ENCODE measurements around the gene ZNF84.

Gene ZNF84

DNA sequence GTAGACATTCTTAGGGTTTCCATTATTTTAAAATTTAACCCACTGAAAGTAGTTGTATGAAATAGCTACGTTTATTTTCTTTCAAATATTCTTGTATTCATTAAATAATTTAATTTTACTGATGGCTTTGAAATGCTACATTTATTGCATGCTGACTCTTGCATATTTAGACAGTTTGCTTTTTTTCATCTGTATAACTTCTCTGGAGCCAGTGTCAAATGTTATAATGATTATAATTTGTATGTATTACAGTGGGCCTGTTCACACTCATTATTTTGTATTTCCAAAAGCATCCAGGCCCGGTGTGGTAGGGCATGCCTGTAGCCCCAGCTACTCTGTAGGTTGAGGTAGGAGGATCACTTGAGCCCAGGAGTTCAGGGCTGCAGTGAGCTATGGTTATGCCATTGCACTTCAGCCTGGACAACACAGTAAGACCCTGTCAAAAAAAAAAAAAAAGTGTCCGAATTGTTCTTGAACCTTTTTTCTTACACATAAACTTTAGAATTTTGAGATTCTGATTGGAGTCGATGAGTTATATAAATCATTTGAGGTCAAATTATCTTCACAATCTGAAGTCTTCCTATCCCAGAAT lies 905 bp downstream of the ZNF84 start:
- Mint-ChIP-seq H3K27ac (peak overlapping the region; percentile 100), H3K4me3 (peak overlapping the region; percentile 91), H3K4me1 (no peaks in the 10 kb centered on the region), H3K27me3 (ENCODE audit: low read depth, poor library complexity) (peaks cover 16% of the 10 kb centered on the region), H3K36me3 (ENCODE audit: low read depth) (peaks cover 63% of the 10 kb centered on the region), H3K9me3 (peaks cover 97% of the 10 kb centered on the region)
- no peak for DNase-seq
- TF ChIP-seq, protein P1, sequence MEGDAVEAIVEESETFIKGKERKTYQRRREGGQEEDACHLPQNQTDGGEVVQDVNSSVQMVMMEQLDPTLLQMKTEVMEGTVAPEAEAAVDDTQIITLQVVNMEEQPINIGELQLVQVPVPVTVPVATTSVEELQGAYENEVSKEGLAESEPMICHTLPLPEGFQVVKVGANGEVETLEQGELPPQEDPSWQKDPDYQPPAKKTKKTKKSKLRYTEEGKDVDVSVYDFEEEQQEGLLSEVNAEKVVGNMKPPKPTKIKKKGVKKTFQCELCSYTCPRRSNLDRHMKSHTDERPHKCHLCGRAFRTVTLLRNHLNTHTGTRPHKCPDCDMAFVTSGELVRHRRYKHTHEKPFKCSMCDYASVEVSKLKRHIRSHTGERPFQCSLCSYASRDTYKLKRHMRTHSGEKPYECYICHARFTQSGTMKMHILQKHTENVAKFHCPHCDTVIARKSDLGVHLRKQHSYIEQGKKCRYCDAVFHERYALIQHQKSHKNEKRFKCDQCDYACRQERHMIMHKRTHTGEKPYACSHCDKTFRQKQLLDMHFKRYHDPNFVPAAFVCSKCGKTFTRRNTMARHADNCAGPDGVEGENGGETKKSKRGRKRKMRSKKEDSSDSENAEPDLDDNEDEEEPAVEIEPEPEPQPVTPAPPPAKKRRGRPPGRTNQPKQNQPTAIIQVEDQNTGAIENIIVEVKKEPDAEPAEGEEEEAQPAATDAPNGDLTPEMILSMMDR (IDR thresholded peaks at IDR 0.05): no peak

GRCh38 chr12:133046698-133047097 lies 9.4 kb downstream of the ZNF84 start:
- TF ChIP-seq, protein P1 (IDR thresholded peaks at IDR 0.05): no peak
- Mint-ChIP-seq H3K36me3 (ENCODE audit: low read depth) (peaks cover 100% of the 10 kb centered on the region), H3K27me3 (ENCODE audit: low read depth, poor library complexity) (peaks cover 30% of the 10 kb centered on the region), H3K4me1 (no peaks in the 10 kb centered on the region), H3K4me3 (no peak overlapping the region), H3K27ac (no peak overlapping the region), H3K9me3 (peaks cover 100% of the 10 kb centered on the region)
- no peak for DNase-seq

DNA sequence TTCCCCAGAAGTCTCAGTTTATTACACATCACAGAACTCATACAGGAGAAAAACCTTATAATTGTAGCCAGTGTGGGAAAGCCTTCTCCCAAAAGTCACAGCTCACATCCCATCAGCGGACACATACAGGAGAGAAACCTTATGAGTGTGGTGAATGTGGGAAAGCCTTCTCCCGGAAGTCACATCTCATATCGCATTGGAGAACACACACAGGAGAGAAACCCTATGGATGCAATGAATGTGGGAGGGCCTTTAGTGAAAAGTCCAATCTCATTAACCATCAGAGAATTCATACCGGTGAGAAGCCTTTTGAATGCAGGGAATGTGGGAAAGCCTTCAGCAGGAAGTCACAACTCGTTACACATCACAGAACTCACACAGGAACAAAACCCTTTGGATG lies 20.1 kb downstream of the ZNF84 start:
- Mint-ChIP-seq H3K27me3 (ENCODE audit: low read depth, poor library complexity) (peaks cover 10% of the 10 kb centered on the region), H3K4me1 (no peaks in the 10 kb centered on the region), H3K27ac (no peak overlapping the region), H3K9me3 (peaks cover 100% of the 10 kb centered on the region), H3K4me3 (no peak overlapping the region), H3K36me3 (ENCODE audit: low read depth) (peaks cover 100% of the 10 kb centered on the region)
- no peak for DNase-seq
- TF ChIP-seq, protein P1 (IDR thresholded peaks at IDR 0.05): no peak

DNA sequence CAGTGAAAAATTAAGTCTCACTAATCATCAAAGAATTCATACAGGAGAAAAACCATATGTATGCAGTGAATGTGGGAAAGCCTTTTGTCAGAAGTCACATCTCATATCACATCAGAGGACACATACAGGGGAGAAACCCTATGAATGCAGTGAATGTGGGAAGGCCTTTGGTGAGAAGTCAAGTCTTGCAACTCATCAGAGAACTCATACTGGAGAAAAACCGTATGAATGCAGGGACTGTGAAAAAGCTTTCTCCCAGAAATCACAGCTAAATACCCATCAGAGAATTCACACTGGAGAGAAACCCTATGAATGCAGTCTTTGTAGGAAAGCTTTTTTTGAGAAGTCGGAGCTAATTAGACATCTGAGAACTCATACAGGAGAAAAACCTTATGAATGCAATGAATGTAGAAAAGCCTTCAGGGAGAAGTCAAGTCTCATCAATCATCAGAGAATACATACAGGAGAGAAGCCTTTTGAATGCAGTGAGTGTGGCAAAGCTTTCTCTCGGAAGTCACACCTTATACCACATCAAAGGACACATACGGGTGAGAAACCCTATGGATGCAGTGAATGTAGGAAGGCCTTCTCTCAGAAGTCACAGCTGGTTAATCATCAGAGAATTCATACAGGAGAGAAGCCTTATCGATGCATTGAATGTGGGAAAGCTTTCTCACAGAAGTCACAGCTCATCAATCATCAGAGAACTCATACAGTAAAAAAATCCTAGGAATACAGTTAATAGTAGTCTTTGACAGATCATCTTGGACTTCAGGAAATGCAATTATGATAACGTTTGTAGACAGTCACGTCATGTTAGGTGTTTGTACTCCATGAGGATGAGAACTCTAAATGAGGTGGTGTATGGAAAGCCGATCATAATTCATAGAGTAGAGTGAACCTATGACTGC lies 21.1 kb downstream of the ZNF84 start:
- no peak overlapping the region for H3K27ac Mint-ChIP-seq
- H3K4me1 Mint-ChIP-seq: no peaks in the 10 kb centered on the region
- peaks cover 10% of the 10 kb centered on the region for H3K27me3 Mint-ChIP-seq (ENCODE audit: low read depth, poor library complexity)
- H3K4me3 Mint-ChIP-seq: no peak overlapping the region
- TF ChIP-seq, protein P1 (IDR thresholded peaks at IDR 0.05): no peak
- peaks cover 100% of the 10 kb centered on the region for H3K9me3 Mint-ChIP-seq
- no peak for DNase-seq
- peaks cover 100% of the 10 kb centered on the region for H3K36me3 Mint-ChIP-seq (ENCODE audit: low read depth)

DNA sequence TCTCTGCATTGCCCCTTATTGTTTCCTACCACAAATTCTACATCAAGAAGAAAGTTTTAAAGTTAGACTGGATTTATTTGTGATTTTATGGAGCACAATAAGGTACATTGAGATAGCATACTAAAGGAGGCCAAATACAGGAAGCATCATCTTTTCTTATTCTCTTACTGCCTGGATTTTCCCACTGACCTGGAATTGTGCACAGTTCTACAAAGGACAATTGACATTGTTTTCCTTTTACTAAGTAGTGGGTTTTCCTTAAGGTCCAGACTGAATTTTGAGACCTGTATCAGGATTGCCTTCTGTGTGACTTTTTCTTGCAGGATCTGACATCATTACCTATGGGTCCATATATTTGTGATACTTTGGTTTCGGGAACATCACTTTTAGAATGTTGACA lies 24.6 kb downstream of the ZNF84 start:
- TF ChIP-seq, protein P1 (IDR thresholded peaks at IDR 0.05): no peak
- Mint-ChIP-seq H3K27me3 (ENCODE audit: low read depth, poor library complexity) (peaks cover 4% of the 10 kb centered on the region), H3K36me3 (ENCODE audit: low read depth) (peaks cover 90% of the 10 kb centered on the region), H3K27ac (no peak overlapping the region), H3K9me3 (peaks cover 100% of the 10 kb centered on the region), H3K4me3 (no peak overlapping the region), H3K4me1 (no peaks in the 10 kb centered on the region)
- DNase-seq: no peak

Data from nephron progenitor cell (in vitro differentiated cells).